Spleen (tissue), 11 donors: ENCODE results near the gene CSRNP2. TPM values are rescaled to one million over a fixed set of nuclear protein-coding genes. Genes with fewer than 3 reads are reported as not detected.

Source experiments
- DNase-seq: peaks from one replicate; pipeline ENCODE4 v3.0.0-alpha.2; 2020
- H3K27ac ChIP-seq, 8 donors: fragments of 200-600 bp; sonication (generic) in 7 of 8; 1 replicate in 4 of 8; 2 replicates in 4 of 8; pipeline versions ENCODE4 v1.5.0 to v1.8.0; 2016 to 2021; ENCODE audit warnings: inconsistent platforms in 4 of 8, mild to moderate bottlenecking in 4 of 8, moderate library complexity in 1 of 8
- H3K27me3 ChIP-seq, 7 donors: fragments of 200-600 bp; sonication (generic) in 6 of 7; replicated peaks in 1 of 7; 1 replicate in 4 of 7; 2 replicates in 3 of 7; pipeline versions ENCODE4 v1.5.0 to v1.8.0; 2016 to 2021; ENCODE audit warnings: inconsistent platforms in 3 of 7, mild to moderate bottlenecking in 1 of 7
- H3K36me3 ChIP-seq, 6 donors: fragments of 200-600 bp; sonication (generic) in 5 of 6; 1 replicate in 4 of 6; 2 replicates in 2 of 6; pipeline versions ENCODE4 v1.5.0 to v1.8.0; 2016 to 2021; ENCODE audit warnings: inconsistent platforms in 2 of 6
- H3K4me1 ChIP-seq, 6 donors: fragments of 200-600 bp; sonication (generic) in 5 of 6; 1 replicate in 3 of 6; 2 replicates in 3 of 6; pipeline versions ENCODE4 v1.5.0 to v1.8.0; 2016 to 2021; ENCODE audit warnings: inconsistent platforms in 3 of 6
- H3K4me3 ChIP-seq, 8 donors: fragments of 200-600 bp; sonication (generic) in 7 of 8; 1 replicate in 4 of 8; 2 replicates in 4 of 8; pipeline versions ENCODE4 v1.5.0 to v1.8.0; 2016 to 2021; ENCODE audit warnings: inconsistent platforms in 4 of 8, mild to moderate bottlenecking in 4 of 8, moderate library complexity in 2 of 8
- H3K9me3 ChIP-seq, 8 donors: fragments of 200-600 bp; sonication (generic) in 7 of 8; 1 replicate in 4 of 8; 2 replicates in 4 of 8; pipeline versions ENCODE4 v1.5.0 to v1.8.0; 2016 to 2021; ENCODE audit warnings: inconsistent platforms in 4 of 8
- CTCF ChIP-seq, 11 experiments: fragments of 200-600 bp in 7 of 11; fragments of 450-650 bp in 4 of 11; sonication (generic) in 4 of 11; IDR thresholded peaks in 8 of 11; conservative IDR thresholded peaks in 3 of 11; 1 replicate in 7 of 11; 2 replicates in 4 of 11; pipeline versions ENCODE4 v1.4.0 to v1.8.0; 2016 to 2021; ENCODE audit warnings: antibody characterized with exemption in 11 of 11, inconsistent platforms in 4 of 11, mild to moderate bottlenecking in 1 of 11
- POLR2A ChIP-seq, 3 donors: fragments of 450-650 bp; IDR thresholded peaks; one replicate each; pipeline ENCODE4 v1.5.1; 2017; ENCODE audit warnings: antibody characterized with exemption in 3 of 3, mild to moderate bottlenecking in 1 of 3
- POLR2AphosphoS5 ChIP-seq, 3 donors: sonication (generic); formaldehyde crosslinking; IDR thresholded peaks; one replicate each; pipeline ENCODE4 v1.5.1; 2017; ENCODE audit warnings: antibody characterized with exemption in 3 of 3
- WGBS, 5 donors: extraction: QIAGEN DNeasy Blood & Tissue Kit in 3 of 5; methylation state at CpG; one replicate each; pipeline versions ENCODE4 v1.1.5 to v1.1.7; 2013 to 2018; 5-methylcytosine and 5-hydroxymethylcytosine counted together
- intact Hi-C: fragments of 100-400 bp; cut with DNase I; formaldehyde crosslinking; loops from one replicate; pipeline ENCODE4 v1.15.0; 2023; ENCODE audit warnings: low total_unique reads
- polyA plus RNA-seq, 3 donors: library from polyadenylated mRNA; stranded (reverse); fragments of 200-250 nt; gene quantifications; one replicate each; pipeline ENCODE4 v1.2.1, GENCODE V29; 2013
- total RNA-seq, 7 donors: library from RNA; depleted of rRNA in 3 of 7; stranded (reverse); fragments of >200 nt in 3 of 7; fragmentation: NEBNext Ultra II Directional in 4 of 7; extraction: Animal tissue kit (Norgen Biotek cat#: 25700) in 4 of 7; gene quantifications; one replicate each; pipeline versions ENCODE4 v1.1.0 to v1.2.1, GENCODE V29; 2016 to 2021
- donor health status: healthy with polysubstance abuse.
- donor health status: DM: no; HTN: no; CAD: no; lungs with moderate emphysema.
- donor health status: DM: no; HTN: no; CAD: no.
- donor health status: Bipolar disorder and iron deficiency.
- donor health status: healthy.
- donor health status: DM: no; HTN: no; CAD: no.
- donor health status: DM: yes; HTN: yes; CAD: no.

Gene CSRNP2
- total and polyA plus RNA-seq, 10 donors: 3.7 to 41.8 (median 23.1) TPM

GRCh38 chr12:51062631-51063397, 20.6 kb downstream of the CSRNP2 start:
- Histone ChIP-seq H3K27ac (no peak overlapping the region), H3K4me1 (no peaks in the 10 kb centered on the region), H3K4me3 (no peak overlapping the region), H3K36me3 (peaks cover 0 to 100% (median 91%) of the 10 kb centered on the region in 6 donors), H3K9me3 (no peaks in the 10 kb centered on the region), H3K27me3 (no peaks in the 10 kb centered on the region)
- no peak for DNase-seq
- WGBS, 5 donors: 84 to 97% (median 87%) methylated on average over 9 of the region's 9 CpGs
- TF ChIP-seq POLR2AphosphoS5 (IDR thresholded peaks at IDR 0.05): peak in 1 of 3 donors; percentile 7
- TF ChIP-seq POLR2A (IDR thresholded peaks at IDR 0.05): no peak
- intact Hi-C loops: no loop called here

- Histone ChIP-seq H3K27ac (no peak overlapping the region), H3K36me3 (peaks cover 0 to 100% (median 90%) of the 10 kb centered on the region in 6 donors)
Measured at GRCh38 chr12:51059086-51059485, 24.3 kb downstream of the CSRNP2 start.

GRCh38 chr12:51056242-51056641, 27.2 kb downstream of the CSRNP2 start:
- Histone ChIP-seq H3K27me3 (no peaks in the 10 kb centered on the region), H3K4me3 (no peak overlapping the region), H3K27ac (no peak overlapping the region), H3K9me3 (no peaks in the 10 kb centered on the region), H3K36me3 (peaks cover 0 to 100% (median 90%) of the 10 kb centered on the region in 6 donors), H3K4me1 (peaks cover 0 to 7% (median 0%) of the 10 kb centered on the region in 6 donors)
- TF ChIP-seq POLR2A (IDR thresholded peaks at IDR 0.05): no peak
- TF ChIP-seq CTCF (IDR thresholded peaks at IDR 0.05 in 8 of 11, conservative IDR thresholded peaks at IDR 0.05 in 3 of 11): no peak
- no peak for TF ChIP-seq POLR2AphosphoS5 (IDR thresholded peaks at IDR 0.05)
- intact Hi-C loops: no loop called here
- no peak for DNase-seq
- WGBS, 5 donors: 57 to 83% (median 74%) methylated on average over 5 of the region's 5 CpGs

More at GRCh38 chr12:51059086-51059485, 24.3 kb downstream of the CSRNP2 start:
- DNase-seq: no peak
- TF ChIP-seq POLR2A (IDR thresholded peaks at IDR 0.05) (no peak), POLR2AphosphoS5 (IDR thresholded peaks at IDR 0.05) (no peak), CTCF (IDR thresholded peaks at IDR 0.05 in 8 of 11, conservative IDR thresholded peaks at IDR 0.05 in 3 of 11) (no peak)
- WGBS, 5 donors: 80 to 88% (median 83%) methylated on average over 7 of the region's 7 CpGs
- Histone ChIP-seq H3K27me3 (no peaks in the 10 kb centered on the region), H3K4me1 (no peaks in the 10 kb centered on the region), H3K4me3 (no peak overlapping the region), H3K9me3 (no peaks in the 10 kb centered on the region)
- intact Hi-C loops: no loop called here

- no peak for TF ChIP-seq POLR2AphosphoS5 (IDR thresholded peaks at IDR 0.05)
- no peak for TF ChIP-seq CTCF (IDR thresholded peaks at IDR 0.05 in 8 of 11, conservative IDR thresholded peaks at IDR 0.05 in 3 of 11)
- TF ChIP-seq POLR2A (IDR thresholded peaks at IDR 0.05): no peak
- no peak overlapping the region for H3K27ac ChIP-seq
- peaks cover 0 to 100% (median 82%) of the 10 kb centered on the region in 6 donors for H3K36me3 ChIP-seq
- H3K9me3 ChIP-seq: no peaks in the 10 kb centered on the region
- intact Hi-C loops: no loop called here
- no peak for DNase-seq
- peaks cover 0 to 19% (median 1%) of the 10 kb centered on the region in 6 donors for H3K4me1 ChIP-seq
- H3K4me3 ChIP-seq: no peak overlapping the region
- WGBS, 5 donors: 89 to 94% (median 92%) methylated on average over 2 of the region's 2 CpGs
- no peaks in the 10 kb centered on the region for H3K27me3 ChIP-seq
Measured at GRCh38 chr12:51055060-51055459, 28.3 kb downstream of the CSRNP2 start.
